Measurements from ENCODE around the gene UBTD2. TPM values are rescaled to one million over a fixed set of nuclear protein-coding genes. Genes with fewer than 3 reads are reported as not detected.

Gene UBTD2
- total and polyA plus RNA-seq, 9 of the 15 experiments (the other 6 are each of a cell fraction or from before 2014, with no cell fraction given): 0.01 to 0.46 (median 0.15) TPM; not detected in 1

DNA sequence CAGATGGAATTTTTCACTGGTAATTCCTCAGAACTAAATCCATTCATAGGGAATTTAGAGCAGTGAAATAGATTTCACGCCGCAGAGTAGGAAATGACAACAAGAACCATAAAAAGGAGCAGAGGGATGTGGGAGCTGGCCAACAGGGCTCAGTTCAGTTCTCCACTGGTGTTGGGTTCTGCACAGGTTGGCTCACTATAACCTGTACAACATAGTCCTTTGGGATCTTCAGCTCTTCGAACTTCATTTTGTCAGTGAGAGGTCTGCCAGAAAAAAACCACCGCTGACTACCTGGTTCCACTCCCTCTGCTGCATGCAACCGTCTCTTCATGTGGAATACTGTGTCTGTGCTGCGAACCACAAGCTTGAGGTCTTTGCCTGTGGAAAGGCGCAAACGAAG lies 71.9 kb downstream of the UBTD2 start:
- Histone ChIP-seq H3K27ac (ENCODE audit: extremely low read depth, low read depth, low read length) (no peak overlapping the region), H3K36me3 (ENCODE audit: control insufficient read depth, insufficient read depth, low read length) (no peaks in the 10 kb centered on the region), H3K4me1 (replicated peaks in 1 of 2; ENCODE audit: control insufficient read depth in 2 of 2, insufficient read depth in 2 of 2, low read length in 2 of 2) (no peaks in the 10 kb centered on the region), H2AFZ (ENCODE audit: low read depth, low read length) (no peak overlapping the region), H3K4me2 (ENCODE audit: insufficient read depth, low read length) (no peak overlapping the region), H3K9ac (ENCODE audit: insufficient read depth in 1 of 2, low read depth in 2 of 2, low read length in 2 of 2) (no peak overlapping the region), H4K20me1 (replicated peaks; ENCODE audit: control insufficient read depth, insufficient read depth, low read length) (0 out of 2 replicates have a peak, but pooled peaks cover 4% of the 10 kb centered on the region), H3K27me3 (ENCODE audit: control insufficient read depth in 2 of 2, insufficient read depth in 2 of 2, low read length in 2 of 2) (peaks cover 32 to 48% of the 10 kb centered on the region in 2 experiments; a peak in 4 of 5 replicates), H3K9me1 (ENCODE audit: control insufficient read depth, insufficient read depth, low read length) (no peaks in the 10 kb centered on the region), H3K4me3 (no peak overlapping the region), H3K9me3 (replicated peaks; ENCODE audit: control insufficient read depth, insufficient read depth, low read depth, low read length) (no peaks in the 10 kb centered on the region), H3K79me2 (ENCODE audit: control insufficient read depth, insufficient read depth, low read length) (no peaks in the 10 kb centered on the region)
- intact Hi-C loops (cut with micrococcal nuclease): no loop called here
- no peak for DNase-seq (ENCODE audit: extremely low read depth in 1 of 4, low spot score in 3 of 4)
- ATAC-seq: no peak
- TF ChIP-seq ZBTB33 (CRISPR knock-in tag; IDR thresholded peaks at IDR 0.05) (no peak), RAD51 (IDR thresholded peaks at IDR 0.05; ENCODE audit: borderline replicate concordance, low read depth) (no peak), ZKSCAN8 (CRISPR knock-in tag; IDR thresholded peaks at IDR 0.05) (no peak), ZFPM2 (CRISPR knock-in tag; IDR thresholded peaks at IDR 0.05) (no peak), SETDB1 (IDR thresholded peaks at IDR 0.05; ENCODE audit: low read length) (no peak)
- TF ChIP-seq, protein P1, sequence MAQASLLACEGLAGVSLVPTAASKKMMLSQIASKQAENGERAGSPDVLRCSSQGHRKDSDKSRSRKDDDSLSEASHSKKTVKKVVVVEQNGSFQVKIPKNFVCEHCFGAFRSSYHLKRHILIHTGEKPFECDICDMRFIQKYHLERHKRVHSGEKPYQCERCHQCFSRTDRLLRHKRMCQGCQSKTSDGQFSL (CRISPR knock-in tag; IDR thresholded peaks at IDR 0.05): no peak
- TF ChIP-seq, protein P1 (tag; IDR thresholded peaks at IDR 0.05): no peak
- ChIA-PET POLR2A (interaction anchor here (0.6 to 1.1 kb wide), 2 partner anchors 10 to 12 kb away, joined by 3 to 4 read pairs; no protein-coding TSS in a partner anchor), CTCF (ENCODE audit: low intra/inter-chr PET ratio) (no interaction called here)
- no peak for FAIRE-seq
- in situ Hi-C loops (cut with MboI): no loop called here
- no TSS peak for BruUV-seq (replicated peaks)
- WGBS (ENCODE audit: insufficient coverage, low coverage, missing lambda C conversion rate): 3% methylated on average over 8 of the region's 8 CpGs
